GM19099 (cell line): ENCODE data around the gene GRWD1.
A peak's percentile ranks its signal among the peaks of the same experiment; 100 is the strongest.

Source experiments
- POLR2A ChIP-seq: IDR thresholded peaks from 3 replicates; pipeline ENCODE4 v1.6.1; 2011; ENCODE audit warnings: low read depth; ENCODE audit not compliant: insufficient read length; ENCODE audit errors: extremely low read depth

The GRWD1 gene

GRCh38 chr19:48480183-48480557, 34.4 kb downstream of the GRWD1 start:
- no peak for TF ChIP-seq POLR2A

- peak; percentile 25 for TF ChIP-seq POLR2A
Measured at GRCh38 chr19:48480558-48481500, 35.0 kb downstream of the GRWD1 start.

- TF ChIP-seq POLR2A: no peak
Measured at GRCh38 chr19:48481846-48482639, 36.3 kb downstream of the GRWD1 start.

GRCh38 chr19:48483301-48483700, 37.5 kb downstream of the GRWD1 start:
- no peak for TF ChIP-seq POLR2A

- no peak for TF ChIP-seq POLR2A
Measured at GRCh38 chr19:48484247-48484893, 38.6 kb downstream of the GRWD1 start.

GRCh38 chr19:48484931-48485612, 39.3 kb downstream of the GRWD1 start:
- TF ChIP-seq POLR2A: no peak

- no peak for TF ChIP-seq POLR2A
Measured at GRCh38 chr19:48487544-48487943, 41.8 kb downstream of the GRWD1 start.

GRCh38 chr19:48487948-48488347, 42.2 kb downstream of the GRWD1 start:
- TF ChIP-seq POLR2A: no peak

- TF ChIP-seq POLR2A: no peak
Measured at GRCh38 chr19:48489608-48490216, 43.9 kb downstream of the GRWD1 start.

GRCh38 chr19:48490981-48491792, 45.4 kb downstream of the GRWD1 start:
- no peak for TF ChIP-seq POLR2A

- no peak for TF ChIP-seq POLR2A
Measured at GRCh38 chr19:48491793-48492123, 46.0 kb downstream of the GRWD1 start.

- TF ChIP-seq POLR2A: peak; percentile 62
Measured at GRCh38 chr19:48492925-48493717, 47.3 kb downstream of the GRWD1 start.
